GM12865 (cell line): ENCODE data around the gene TMEM181.
"Not testable (repeated sequence)": the region's sequence is repeated elsewhere in the genome, so short reads cannot be mapped to it uniquely, and the experiment has no call there.

Experiments
- DNase-seq: peaks from one replicate; pipeline ENCODE4 v3.0.0; 2010; ENCODE audit warnings: low read depth
- H3K4me3 ChIP-seq: 2 replicates; pipeline ENCODE4 v1.5.1; 2011; ENCODE audit warnings: mild to moderate bottlenecking, low read depth, low read length, control low read depth
- CTCF ChIP-seq: IDR thresholded peaks from 2 replicates; pipeline ENCODE4 v1.5.1; 2011; ENCODE audit warnings: low read length, control low read depth, low read depth, inconsistent platforms; ENCODE audit not compliant: insufficient read depth; ENCODE audit errors: missing control alignments

The TMEM181 gene

GRCh38 chr6:158666628-158667359 is 106.9 kb downstream of the TMEM181 start:
- DNase-seq = no peak

GRCh38 chr6:158667360-158667981 is 107.6 kb downstream of the TMEM181 start:
- H3K4me3 ChIP-seq = no peak overlapping the region
- TF ChIP-seq CTCF = no peak
- DNase-seq = no peak

More at GRCh38 chr6:158666628-158667359, 106.9 kb downstream of the TMEM181 start:
- H3K4me3 ChIP-seq = no peak overlapping the region
- no peak for TF ChIP-seq CTCF

- DNase-seq = no peak
- no peak overlapping the region for H3K4me3 ChIP-seq
- no peak for TF ChIP-seq CTCF
Measured at GRCh38 chr6:158668707-158669103, 108.8 kb downstream of the TMEM181 start.

GRCh38 chr6:158669145-158670035 is 109.5 kb downstream of the TMEM181 start:
- no peak for DNase-seq
- no peak overlapping the region for H3K4me3 ChIP-seq
- no peak for TF ChIP-seq CTCF

GRCh38 chr6:158672119-158672518 is 112.2 kb downstream of the TMEM181 start:
- DNase-seq = not testable (repeated sequence)

DNA sequence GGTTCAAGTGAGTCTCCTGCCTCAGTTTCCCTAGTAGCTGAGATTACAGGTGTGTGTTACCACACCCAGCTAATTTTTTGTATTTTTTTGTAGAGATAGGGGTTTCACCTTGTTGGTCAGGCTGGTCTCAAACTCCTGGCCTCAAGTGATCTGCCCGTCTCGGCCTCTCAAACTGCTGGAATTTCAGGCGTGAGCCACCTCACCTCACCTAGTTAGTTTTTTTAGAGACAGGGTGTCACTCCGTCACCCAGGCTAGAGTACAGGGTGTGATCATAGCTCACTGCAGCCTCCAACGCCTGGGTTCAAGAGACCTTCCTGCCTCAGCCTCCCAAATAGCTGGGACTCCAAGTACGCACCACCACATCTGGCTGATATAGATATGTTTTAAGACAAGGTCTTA is 112.8 kb downstream of the TMEM181 start:
- H3K4me3 ChIP-seq = no peak overlapping the region
- no peak for DNase-seq
- TF ChIP-seq CTCF = no peak

More at GRCh38 chr6:158672119-158672518, 112.2 kb downstream of the TMEM181 start:
- not testable (repeated sequence) for H3K4me3 ChIP-seq
